ENCODE data around the gene GCK.

The GCK gene

GRCh38 chr7:44096326-44096881 is 92.8 kb downstream of the GCK start:
- Histone ChIP-seq H3K27ac (peak overlapping the region; percentile 99), H4K20me1 (no peaks in the 10 kb centered on the region), H3K36me3 (no peaks in the 10 kb centered on the region), H3K4me3 (no peak overlapping the region), H3K9ac (peak overlapping the region; percentile 91), H3K4me1 (peaks cover 100% of the 10 kb centered on the region), H3K4me2 (peak overlapping the region; percentile 76), H3K27me3 (no peaks in the 10 kb centered on the region), H3K9me3 (no peaks in the 10 kb centered on the region)
- no peak for TF ChIP-seq Cebpa-rat (IDR thresholded peaks at IDR 0.05)

GRCh38 chr7:44095781-44096180 is 93.5 kb downstream of the GCK start:
- peak overlapping the region; percentile 76 for H3K4me2 ChIP-seq
- no peaks in the 10 kb centered on the region for H3K36me3 ChIP-seq
- H3K27ac ChIP-seq = peak overlapping the region; percentile 99
- peaks cover 100% of the 10 kb centered on the region for H3K4me1 ChIP-seq
- no peaks in the 10 kb centered on the region for H4K20me1 ChIP-seq
- H3K27me3 ChIP-seq = no peaks in the 10 kb centered on the region
- no peaks in the 10 kb centered on the region for H3K9me3 ChIP-seq
- no peak overlapping the region for H3K4me3 ChIP-seq
- H3K9ac ChIP-seq = peak overlapping the region; percentile 91
- TF ChIP-seq Cebpa-rat (IDR thresholded peaks at IDR 0.05) = no peak

GRCh38 chr7:44094883-44095592 is 94.2 kb downstream of the GCK start:
- peak overlapping the region; percentile 99 for H3K27ac ChIP-seq
- H3K4me1 ChIP-seq = peaks cover 93% of the 10 kb centered on the region
- H3K9ac ChIP-seq = peak overlapping the region; percentile 91; the same call in 1 of the 2 replicates
- H3K36me3 ChIP-seq = no peaks in the 10 kb centered on the region
- H3K9me3 ChIP-seq = no peaks in the 10 kb centered on the region
- no peaks in the 10 kb centered on the region for H4K20me1 ChIP-seq
- no peak for TF ChIP-seq Cebpa-rat (IDR thresholded peaks at IDR 0.05)
- H3K4me2 ChIP-seq = peak overlapping the region; percentile 76
- H3K4me3 ChIP-seq = no peak overlapping the region
- H3K27me3 ChIP-seq = no peaks in the 10 kb centered on the region

GRCh38 chr7:44094365-44094764 is 94.9 kb downstream of the GCK start:
- no peaks in the 10 kb centered on the region for H3K27me3 ChIP-seq
- H3K9me3 ChIP-seq = no peaks in the 10 kb centered on the region
- no peaks in the 10 kb centered on the region for H4K20me1 ChIP-seq
- peaks cover 87% of the 10 kb centered on the region for H3K4me1 ChIP-seq
- H3K4me2 ChIP-seq = peak overlapping the region; percentile 76
- H3K27ac ChIP-seq = peak overlapping the region; percentile 99
- H3K4me3 ChIP-seq = no peak overlapping the region
- no peak for TF ChIP-seq Cebpa-rat (IDR thresholded peaks at IDR 0.05)
- no peaks in the 10 kb centered on the region for H3K36me3 ChIP-seq
- peak overlapping the region; percentile 91; the same call in 1 of the 2 replicates for H3K9ac ChIP-seq

All from BLaER1 (cell line).